Measurements from ENCODE around the gene CSRP1.

CSRP1 gene

DNA sequence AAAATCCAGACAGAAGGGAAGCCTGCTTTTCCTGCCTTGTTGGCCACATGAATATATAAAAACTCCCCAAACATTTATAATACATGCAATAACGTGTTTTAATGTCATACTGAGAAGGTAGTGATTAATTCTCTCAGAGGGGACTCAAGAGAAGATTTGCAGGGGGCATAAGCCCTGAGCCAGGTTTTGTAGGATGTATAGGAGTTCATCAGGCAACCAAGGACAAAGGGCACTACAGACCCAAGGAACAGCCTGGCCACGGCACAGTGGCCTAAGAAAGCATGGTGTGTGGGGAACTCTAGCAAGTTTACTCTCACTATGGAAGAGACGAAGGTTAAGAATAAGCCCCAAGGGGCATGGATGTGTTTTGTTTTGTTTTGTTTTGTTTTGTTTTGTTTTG is 70.0 kb downstream of the CSRP1 start:
- no peaks in the 10 kb centered on the region for H3K9me3 ChIP-seq (ENCODE audit: insufficient read depth, low read length)
- no peaks in the 10 kb centered on the region for H3K27me3 ChIP-seq (ENCODE audit: low read length)
- no peak overlapping the region for H3K4me2 ChIP-seq (ENCODE audit: low read depth, low read length, poor library complexity, severe bottlenecking)
- H4K20me1 ChIP-seq (ENCODE audit: low read depth, low read length): no peaks in the 10 kb centered on the region
- H3K9ac ChIP-seq (ENCODE audit: low read length): no peak overlapping the region
- no peaks in the 10 kb centered on the region for H3K36me3 ChIP-seq (ENCODE audit: low read length)
- TF ChIP-seq, protein P1, sequence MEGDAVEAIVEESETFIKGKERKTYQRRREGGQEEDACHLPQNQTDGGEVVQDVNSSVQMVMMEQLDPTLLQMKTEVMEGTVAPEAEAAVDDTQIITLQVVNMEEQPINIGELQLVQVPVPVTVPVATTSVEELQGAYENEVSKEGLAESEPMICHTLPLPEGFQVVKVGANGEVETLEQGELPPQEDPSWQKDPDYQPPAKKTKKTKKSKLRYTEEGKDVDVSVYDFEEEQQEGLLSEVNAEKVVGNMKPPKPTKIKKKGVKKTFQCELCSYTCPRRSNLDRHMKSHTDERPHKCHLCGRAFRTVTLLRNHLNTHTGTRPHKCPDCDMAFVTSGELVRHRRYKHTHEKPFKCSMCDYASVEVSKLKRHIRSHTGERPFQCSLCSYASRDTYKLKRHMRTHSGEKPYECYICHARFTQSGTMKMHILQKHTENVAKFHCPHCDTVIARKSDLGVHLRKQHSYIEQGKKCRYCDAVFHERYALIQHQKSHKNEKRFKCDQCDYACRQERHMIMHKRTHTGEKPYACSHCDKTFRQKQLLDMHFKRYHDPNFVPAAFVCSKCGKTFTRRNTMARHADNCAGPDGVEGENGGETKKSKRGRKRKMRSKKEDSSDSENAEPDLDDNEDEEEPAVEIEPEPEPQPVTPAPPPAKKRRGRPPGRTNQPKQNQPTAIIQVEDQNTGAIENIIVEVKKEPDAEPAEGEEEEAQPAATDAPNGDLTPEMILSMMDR (IDR thresholded peaks at IDR 0.05; ENCODE audit: insufficient read depth, low read length, poor library complexity, severe bottlenecking): no peak
- TF ChIP-seq EZH2phosphoT487 (conservative IDR thresholded peaks at IDR 0.05; ENCODE audit: low read length): no peak
- H3F3A ChIP-seq (ENCODE audit: insufficient read depth): no peaks in the 10 kb centered on the region
- no peak overlapping the region for H3K4me3 ChIP-seq (ENCODE audit: insufficient read depth, low read length, poor library complexity, severe bottlenecking)
- no peaks in the 10 kb centered on the region for H3K9me2 ChIP-seq (replicated peaks; ENCODE audit: insufficient read depth, low read length)
- H3K79me2 ChIP-seq (ENCODE audit: insufficient read depth, low read length): no peaks in the 10 kb centered on the region
- H2AFZ ChIP-seq (ENCODE audit: low read depth, low read length, severe bottlenecking): no peak overlapping the region
- H3K27ac ChIP-seq (ENCODE audit: low read depth, low read length): no peak overlapping the region

- Histone ChIP-seq H3K9me3 (ENCODE audit: insufficient read depth, low read length) (no peaks in the 10 kb centered on the region), H3K4me2 (ENCODE audit: low read depth, low read length, poor library complexity, severe bottlenecking) (no peak overlapping the region), H3K79me2 (ENCODE audit: insufficient read depth, low read length) (no peaks in the 10 kb centered on the region), H3K27ac (ENCODE audit: low read depth, low read length) (no peak overlapping the region), H3F3A (ENCODE audit: insufficient read depth) (no peaks in the 10 kb centered on the region), H3K9ac (ENCODE audit: low read length) (no peak overlapping the region), H2AFZ (ENCODE audit: low read depth, low read length, severe bottlenecking) (no peak overlapping the region), H3K36me3 (ENCODE audit: low read length) (no peaks in the 10 kb centered on the region), H3K9me2 (replicated peaks; ENCODE audit: insufficient read depth, low read length) (no peaks in the 10 kb centered on the region), H4K20me1 (ENCODE audit: low read depth, low read length) (no peaks in the 10 kb centered on the region), H3K27me3 (ENCODE audit: low read length) (no peaks in the 10 kb centered on the region), H3K4me3 (ENCODE audit: insufficient read depth, low read length, poor library complexity, severe bottlenecking) (no peak overlapping the region)
- TF ChIP-seq, protein P1 (IDR thresholded peaks at IDR 0.05; ENCODE audit: insufficient read depth, low read length, poor library complexity, severe bottlenecking): no peak
- no peak for TF ChIP-seq EZH2phosphoT487 (conservative IDR thresholded peaks at IDR 0.05; ENCODE audit: low read length)
Measured at GRCh38 chr1:201436393-201436792, 70.5 kb downstream of the CSRP1 start.

DNA sequence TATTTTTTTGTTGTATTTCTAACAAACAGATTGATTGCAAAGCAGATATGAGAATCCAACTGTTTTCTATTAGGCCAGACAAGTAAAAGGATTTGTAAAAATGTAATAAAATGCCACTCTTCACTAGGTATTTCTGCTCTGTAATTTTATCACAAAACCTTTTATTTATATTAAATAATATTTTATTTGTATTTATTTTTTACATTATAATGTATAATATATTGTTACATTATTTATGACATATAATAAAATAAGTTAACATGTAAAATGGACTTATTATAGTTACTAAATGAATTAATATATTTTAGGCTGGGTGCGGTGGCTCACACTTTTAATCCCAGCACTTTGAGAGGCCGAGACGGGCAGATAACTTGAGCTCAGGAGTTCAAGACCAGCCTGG is 72.7 kb downstream of the CSRP1 start:
- no peaks in the 10 kb centered on the region for H3K36me3 ChIP-seq (ENCODE audit: low read length)
- no peaks in the 10 kb centered on the region for H3K27me3 ChIP-seq (ENCODE audit: low read length)
- H3K4me2 ChIP-seq (ENCODE audit: low read depth, low read length, poor library complexity, severe bottlenecking): no peak overlapping the region
- no peak overlapping the region for H3K9ac ChIP-seq (ENCODE audit: low read length)
- no peak overlapping the region for H2AFZ ChIP-seq (ENCODE audit: low read depth, low read length, severe bottlenecking)
- no peak overlapping the region for H3K4me3 ChIP-seq (ENCODE audit: insufficient read depth, low read length, poor library complexity, severe bottlenecking)
- no peaks in the 10 kb centered on the region for H4K20me1 ChIP-seq (ENCODE audit: low read depth, low read length)
- H3K9me3 ChIP-seq (ENCODE audit: insufficient read depth, low read length): no peaks in the 10 kb centered on the region
- no peaks in the 10 kb centered on the region for H3K9me2 ChIP-seq (replicated peaks; ENCODE audit: insufficient read depth, low read length)
- H3K27ac ChIP-seq (ENCODE audit: low read depth, low read length): no peak overlapping the region
- TF ChIP-seq EZH2phosphoT487 (conservative IDR thresholded peaks at IDR 0.05; ENCODE audit: low read length): no peak
- TF ChIP-seq, protein P1 (IDR thresholded peaks at IDR 0.05; ENCODE audit: insufficient read depth, low read length, poor library complexity, severe bottlenecking): no peak
- no peaks in the 10 kb centered on the region for H3K79me2 ChIP-seq (ENCODE audit: insufficient read depth, low read length)
- no peaks in the 10 kb centered on the region for H3F3A ChIP-seq (ENCODE audit: insufficient read depth)
